WTC11 (cell line): ENCODE measurements around the gene NFE2L3.

Experiments
- ATF3 ChIP-seq: sonication (generic); formaldehyde crosslinking; conservative IDR thresholded peaks from 2 replicates; pipeline ENCODE4 v1.8.1; 2022; ENCODE audit warnings: mild to moderate bottlenecking, missing genetic modification reagents
- CBFB ChIP-seq: sonication (generic); formaldehyde crosslinking; IDR thresholded peaks from 2 replicates; pipeline ENCODE4 v1.8.1; 2022; ENCODE audit warnings: mild to moderate bottlenecking, low read depth, missing genetic modification reagents
- FOXK1 ChIP-seq: sonication (generic); formaldehyde crosslinking; IDR thresholded peaks from 2 replicates; pipeline ENCODE4 v1.8.0; 2022; ENCODE audit warnings: mild to moderate bottlenecking, moderate library complexity, missing genetic modification reagents
- FOXP4 ChIP-seq: sonication (generic); formaldehyde crosslinking; IDR thresholded peaks from 2 replicates; pipeline ENCODE4 v1.8.0; 2022; ENCODE audit warnings: mild to moderate bottlenecking, missing genetic modification reagents
- MAX ChIP-seq: sonication (generic); formaldehyde crosslinking; IDR thresholded peaks from 2 replicates; pipeline ENCODE4 v1.8.0; 2022; ENCODE audit warnings: mild to moderate bottlenecking, missing genetic modification reagents
- NR2C2 ChIP-seq: sonication (generic); formaldehyde crosslinking; IDR thresholded peaks from 2 replicates; pipeline ENCODE4 v1.8.0; 2022; ENCODE audit warnings: mild to moderate bottlenecking, missing genetic modification reagents
- SP1 ChIP-seq: sonication (generic); formaldehyde crosslinking; conservative IDR thresholded peaks from 2 replicates; pipeline ENCODE4 v1.8.1; 2022; ENCODE audit warnings: missing genetic modification reagents
- ZNF121 ChIP-seq: sonication (generic); formaldehyde crosslinking; IDR thresholded peaks from 2 replicates; pipeline ENCODE4 v1.8.0; 2023; ENCODE audit warnings: missing genetic modification reagents
- ZNF263 ChIP-seq: sonication (generic); formaldehyde crosslinking; IDR thresholded peaks from 2 replicates; pipeline ENCODE4 v1.8.1; 2022; ENCODE audit warnings: low read depth, mild to moderate bottlenecking, moderate library complexity, missing genetic modification reagents
- ZNF281 ChIP-seq: sonication (generic); formaldehyde crosslinking; IDR thresholded peaks from 2 replicates; pipeline ENCODE4 v1.8.0; 2023; ENCODE audit warnings: mild to moderate bottlenecking, missing genetic modification reagents
- ZNF423 ChIP-seq: fragments of 250-450 bp; sonication (Bioruptor Pico); IDR thresholded peaks from 2 replicates; pipeline ENCODE4 v2.1.2; 2022; ENCODE audit warnings: mild to moderate bottlenecking, moderate library complexity
- TF ChIP-seq, protein P1 (sequence below): fragments of 200-600 bp; IDR thresholded peaks from 2 replicates; pipeline ENCODE4 v1.8.0; 2022; ENCODE audit warnings: antibody characterized with exemption
- TF ChIP-seq, protein P2 (sequence below): sonication (generic); formaldehyde crosslinking; IDR thresholded peaks from 2 replicates; pipeline ENCODE4 v1.8.1; 2023; ENCODE audit warnings: mild to moderate bottlenecking, missing genetic modification reagents
- TF ChIP-seq, protein P3 (sequence below): sonication (generic); formaldehyde crosslinking; IDR thresholded peaks from 2 replicates; pipeline ENCODE4 v1.8.0; 2023; ENCODE audit warnings: missing genetic modification reagents, mild to moderate bottlenecking, borderline replicate concordance

DNA sequence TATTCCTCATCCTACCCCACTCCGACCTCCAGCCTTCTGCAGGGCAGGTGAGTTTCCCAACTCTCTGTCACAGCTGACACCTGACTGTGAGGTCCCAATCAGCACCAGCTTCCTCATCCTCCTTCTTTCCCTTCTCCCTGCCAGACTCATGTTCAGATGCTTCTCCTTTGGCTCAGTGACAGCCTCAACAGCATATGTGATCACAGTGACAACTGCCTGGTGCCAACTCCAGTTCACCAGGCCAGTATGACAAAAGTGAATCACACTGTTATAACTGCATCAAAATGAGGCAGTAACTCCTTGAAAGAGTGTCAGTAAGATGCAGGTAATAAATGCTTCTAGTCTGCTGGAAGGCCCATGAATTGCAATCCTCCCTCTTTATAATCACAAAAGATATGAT, 46.8 kb upstream of the NFE2L3 start:
- TF ChIP-seq, protein P1, sequence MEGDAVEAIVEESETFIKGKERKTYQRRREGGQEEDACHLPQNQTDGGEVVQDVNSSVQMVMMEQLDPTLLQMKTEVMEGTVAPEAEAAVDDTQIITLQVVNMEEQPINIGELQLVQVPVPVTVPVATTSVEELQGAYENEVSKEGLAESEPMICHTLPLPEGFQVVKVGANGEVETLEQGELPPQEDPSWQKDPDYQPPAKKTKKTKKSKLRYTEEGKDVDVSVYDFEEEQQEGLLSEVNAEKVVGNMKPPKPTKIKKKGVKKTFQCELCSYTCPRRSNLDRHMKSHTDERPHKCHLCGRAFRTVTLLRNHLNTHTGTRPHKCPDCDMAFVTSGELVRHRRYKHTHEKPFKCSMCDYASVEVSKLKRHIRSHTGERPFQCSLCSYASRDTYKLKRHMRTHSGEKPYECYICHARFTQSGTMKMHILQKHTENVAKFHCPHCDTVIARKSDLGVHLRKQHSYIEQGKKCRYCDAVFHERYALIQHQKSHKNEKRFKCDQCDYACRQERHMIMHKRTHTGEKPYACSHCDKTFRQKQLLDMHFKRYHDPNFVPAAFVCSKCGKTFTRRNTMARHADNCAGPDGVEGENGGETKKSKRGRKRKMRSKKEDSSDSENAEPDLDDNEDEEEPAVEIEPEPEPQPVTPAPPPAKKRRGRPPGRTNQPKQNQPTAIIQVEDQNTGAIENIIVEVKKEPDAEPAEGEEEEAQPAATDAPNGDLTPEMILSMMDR, result no peak
- no peak for TF ChIP-seq FOXK1 (CRISPR knock-in tag)
- TF ChIP-seq MAX (CRISPR knock-in tag), result no peak
- TF ChIP-seq FOXP4, result no peak
- no peak for TF ChIP-seq ZNF423 (CRISPR knock-in tag)
- TF ChIP-seq, protein P2, sequence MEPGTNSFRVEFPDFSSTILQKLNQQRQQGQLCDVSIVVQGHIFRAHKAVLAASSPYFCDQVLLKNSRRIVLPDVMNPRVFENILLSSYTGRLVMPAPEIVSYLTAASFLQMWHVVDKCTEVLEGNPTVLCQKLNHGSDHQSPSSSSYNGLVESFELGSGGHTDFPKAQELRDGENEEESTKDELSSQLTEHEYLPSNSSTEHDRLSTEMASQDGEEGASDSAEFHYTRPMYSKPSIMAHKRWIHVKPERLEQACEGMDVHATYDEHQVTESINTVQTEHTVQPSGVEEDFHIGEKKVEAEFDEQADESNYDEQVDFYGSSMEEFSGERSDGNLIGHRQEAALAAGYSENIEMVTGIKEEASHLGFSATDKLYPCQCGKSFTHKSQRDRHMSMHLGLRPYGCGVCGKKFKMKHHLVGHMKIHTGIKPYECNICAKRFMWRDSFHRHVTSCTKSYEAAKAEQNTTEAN (CRISPR knock-in tag), result no peak
- no peak for TF ChIP-seq ATF3 (CRISPR knock-in tag)
- no peak for TF ChIP-seq ZNF121
- TF ChIP-seq CBFB (CRISPR knock-in tag), result no peak
- TF ChIP-seq NR2C2 (CRISPR knock-in tag), result no peak
- TF ChIP-seq ZNF281 (CRISPR knock-in tag), result no peak
- TF ChIP-seq SP1, result no peak
- no peak for TF ChIP-seq ZNF263 (CRISPR knock-in tag)
- TF ChIP-seq, protein P3, sequence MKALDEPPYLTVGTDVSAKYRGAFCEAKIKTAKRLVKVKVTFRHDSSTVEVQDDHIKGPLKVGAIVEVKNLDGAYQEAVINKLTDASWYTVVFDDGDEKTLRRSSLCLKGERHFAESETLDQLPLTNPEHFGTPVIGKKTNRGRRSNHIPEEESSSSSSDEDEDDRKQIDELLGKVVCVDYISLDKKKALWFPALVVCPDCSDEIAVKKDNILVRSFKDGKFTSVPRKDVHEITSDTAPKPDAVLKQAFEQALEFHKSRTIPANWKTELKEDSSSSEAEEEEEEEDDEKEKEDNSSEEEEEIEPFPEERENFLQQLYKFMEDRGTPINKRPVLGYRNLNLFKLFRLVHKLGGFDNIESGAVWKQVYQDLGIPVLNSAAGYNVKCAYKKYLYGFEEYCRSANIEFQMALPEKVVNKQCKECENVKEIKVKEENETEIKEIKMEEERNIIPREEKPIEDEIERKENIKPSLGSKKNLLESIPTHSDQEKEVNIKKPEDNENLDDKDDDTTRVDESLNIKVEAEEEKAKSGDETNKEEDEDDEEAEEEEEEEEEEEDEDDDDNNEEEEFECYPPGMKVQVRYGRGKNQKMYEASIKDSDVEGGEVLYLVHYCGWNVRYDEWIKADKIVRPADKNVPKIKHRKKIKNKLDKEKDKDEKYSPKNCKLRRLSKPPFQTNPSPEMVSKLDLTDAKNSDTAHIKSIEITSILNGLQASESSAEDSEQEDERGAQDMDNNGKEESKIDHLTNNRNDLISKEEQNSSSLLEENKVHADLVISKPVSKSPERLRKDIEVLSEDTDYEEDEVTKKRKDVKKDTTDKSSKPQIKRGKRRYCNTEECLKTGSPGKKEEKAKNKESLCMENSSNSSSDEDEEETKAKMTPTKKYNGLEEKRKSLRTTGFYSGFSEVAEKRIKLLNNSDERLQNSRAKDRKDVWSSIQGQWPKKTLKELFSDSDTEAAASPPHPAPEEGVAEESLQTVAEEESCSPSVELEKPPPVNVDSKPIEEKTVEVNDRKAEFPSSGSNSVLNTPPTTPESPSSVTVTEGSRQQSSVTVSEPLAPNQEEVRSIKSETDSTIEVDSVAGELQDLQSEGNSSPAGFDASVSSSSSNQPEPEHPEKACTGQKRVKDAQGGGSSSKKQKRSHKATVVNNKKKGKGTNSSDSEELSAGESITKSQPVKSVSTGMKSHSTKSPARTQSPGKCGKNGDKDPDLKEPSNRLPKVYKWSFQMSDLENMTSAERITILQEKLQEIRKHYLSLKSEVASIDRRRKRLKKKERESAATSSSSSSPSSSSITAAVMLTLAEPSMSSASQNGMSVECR, result no peak
